Measurements from ENCODE around the gene IL5.

Gene IL5

DNA sequence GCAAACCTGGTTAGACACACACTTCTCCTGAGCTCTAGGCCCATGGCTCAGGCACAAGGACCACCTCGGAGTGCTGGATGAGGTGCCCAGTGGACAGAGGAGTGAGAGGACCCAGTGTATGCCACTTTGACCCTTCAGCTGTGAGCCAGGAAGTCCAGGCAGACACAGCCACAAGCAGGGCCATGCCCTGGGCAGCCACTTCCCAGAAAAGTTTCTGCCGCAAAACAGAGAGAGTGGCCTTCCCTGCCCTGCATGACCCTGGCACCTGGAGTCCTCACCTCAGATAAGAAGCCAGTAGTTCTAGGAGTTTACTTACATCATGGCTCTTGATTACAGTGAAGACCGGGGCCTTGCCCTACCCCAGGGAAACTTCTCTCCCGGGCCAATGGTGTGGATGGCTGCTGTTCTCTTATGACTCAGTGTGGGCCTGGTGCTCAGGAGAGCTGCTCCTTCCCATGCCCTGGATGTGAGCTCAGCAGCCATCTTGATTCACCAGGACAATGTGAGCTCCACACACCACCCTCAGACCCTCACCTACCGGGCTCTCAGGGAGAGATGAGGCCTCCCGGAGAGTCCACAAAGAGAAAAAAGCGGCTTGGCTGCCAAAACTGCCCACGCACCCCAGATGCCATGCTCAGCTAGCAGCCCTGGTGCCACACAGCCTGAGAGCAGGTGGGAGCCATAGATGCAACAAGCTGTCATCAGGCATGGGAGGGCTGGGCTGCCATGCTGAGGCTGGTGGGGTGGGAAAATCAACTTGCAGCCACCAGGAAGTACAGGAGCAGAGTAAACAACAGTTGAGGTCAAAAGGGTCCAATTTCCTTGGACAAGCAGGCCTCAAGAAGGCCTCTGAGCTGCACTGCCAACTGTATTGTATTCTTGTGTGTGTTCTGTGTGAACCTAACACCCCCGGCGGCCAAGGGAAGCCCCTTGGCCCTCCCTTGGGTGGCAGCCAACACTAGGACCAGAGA lies 41.1 kb downstream of the IL5 start:
- H3K27me3 ChIP-seq (ENCODE audit: control insufficient read depth, insufficient read depth, low read length) = no peaks in the 10 kb centered on the region
- peaks cover 92% of the 10 kb centered on the region for H3K4me1 ChIP-seq (ENCODE audit: control insufficient read depth, insufficient read depth, low read length)
- no peak overlapping the region for H3K4me3 ChIP-seq (ENCODE audit: low read length)
- H3K9ac ChIP-seq (ENCODE audit: low read length) = peak overlapping the region; percentile 56
- H3K36me3 ChIP-seq (ENCODE audit: control insufficient read depth, insufficient read depth, low read length) = no peaks in the 10 kb centered on the region
- H3K9me3 ChIP-seq (ENCODE audit: control insufficient read depth, low read length) = no peaks in the 10 kb centered on the region

DNA sequence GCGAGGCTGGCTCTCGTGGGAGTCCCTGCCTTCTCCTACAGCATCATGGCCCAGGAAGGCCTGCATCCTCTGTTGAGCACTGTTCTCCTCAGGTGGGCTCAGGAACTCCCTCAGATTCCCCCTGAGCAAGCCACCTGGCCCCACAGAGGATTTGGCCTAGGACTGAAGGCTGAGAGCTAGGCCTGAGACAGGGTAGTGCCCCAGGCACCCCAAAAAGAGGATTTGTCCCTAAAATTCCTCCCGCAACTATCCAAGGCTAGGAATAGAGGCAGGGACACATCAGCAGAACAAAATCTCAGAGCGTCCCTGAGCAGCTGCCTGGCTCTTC lies 41.7 kb downstream of the IL5 start:
- Histone ChIP-seq H3K27me3 (ENCODE audit: control insufficient read depth, insufficient read depth, low read length) (no peaks in the 10 kb centered on the region), H3K9ac (ENCODE audit: low read length) (peak overlapping the region; percentile 56), H3K36me3 (ENCODE audit: control insufficient read depth, insufficient read depth, low read length) (no peaks in the 10 kb centered on the region), H3K4me3 (ENCODE audit: low read length) (no peak overlapping the region), H3K9me3 (ENCODE audit: control insufficient read depth, low read length) (no peaks in the 10 kb centered on the region), H3K4me1 (ENCODE audit: control insufficient read depth, insufficient read depth, low read length) (peaks cover 94% of the 10 kb centered on the region)

DNA sequence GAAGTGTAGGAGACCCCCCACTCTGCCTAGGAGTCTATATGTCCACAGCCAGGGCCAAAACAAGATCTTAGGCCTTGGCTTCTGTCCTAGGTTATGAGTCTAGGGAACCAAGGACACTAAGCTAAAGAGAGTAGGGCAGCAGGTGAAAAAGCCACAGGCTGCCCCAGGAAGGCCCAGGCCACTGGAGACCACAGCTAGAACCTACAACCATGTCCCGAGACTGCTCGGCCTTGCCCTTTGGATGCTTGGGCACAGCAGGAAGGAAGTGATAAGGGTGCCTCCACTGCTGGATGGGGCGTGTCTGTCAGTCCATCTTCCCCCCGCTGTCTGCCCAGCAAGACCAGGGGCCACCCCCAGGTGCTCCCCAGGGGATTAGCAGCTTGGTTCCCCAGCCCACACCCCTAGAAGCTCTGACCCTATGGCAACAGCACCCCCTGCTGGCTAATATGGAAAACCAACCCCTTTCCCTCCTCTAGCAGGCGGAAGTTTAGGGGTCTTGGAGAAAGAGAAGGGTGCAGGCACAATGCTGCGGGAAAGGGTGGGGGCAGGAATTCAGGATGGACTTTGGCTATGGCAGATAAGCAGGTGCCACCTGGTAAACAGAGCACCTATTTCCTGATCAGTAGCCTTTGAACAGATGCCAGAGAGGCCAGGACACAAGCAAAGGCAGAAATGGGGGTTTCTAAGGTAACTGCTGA lies 42.2 kb downstream of the IL5 start:
- no peaks in the 10 kb centered on the region for H3K27me3 ChIP-seq (ENCODE audit: control insufficient read depth, insufficient read depth, low read length)
- H3K9me3 ChIP-seq (ENCODE audit: control insufficient read depth, low read length) = no peaks in the 10 kb centered on the region
- H3K9ac ChIP-seq (ENCODE audit: low read length) = peak overlapping the region; percentile 56
- H3K36me3 ChIP-seq (ENCODE audit: control insufficient read depth, insufficient read depth, low read length) = no peaks in the 10 kb centered on the region
- H3K4me1 ChIP-seq (ENCODE audit: control insufficient read depth, insufficient read depth, low read length) = peaks cover 88% of the 10 kb centered on the region
- no peak overlapping the region for H3K4me3 ChIP-seq (ENCODE audit: low read length)

DNA sequence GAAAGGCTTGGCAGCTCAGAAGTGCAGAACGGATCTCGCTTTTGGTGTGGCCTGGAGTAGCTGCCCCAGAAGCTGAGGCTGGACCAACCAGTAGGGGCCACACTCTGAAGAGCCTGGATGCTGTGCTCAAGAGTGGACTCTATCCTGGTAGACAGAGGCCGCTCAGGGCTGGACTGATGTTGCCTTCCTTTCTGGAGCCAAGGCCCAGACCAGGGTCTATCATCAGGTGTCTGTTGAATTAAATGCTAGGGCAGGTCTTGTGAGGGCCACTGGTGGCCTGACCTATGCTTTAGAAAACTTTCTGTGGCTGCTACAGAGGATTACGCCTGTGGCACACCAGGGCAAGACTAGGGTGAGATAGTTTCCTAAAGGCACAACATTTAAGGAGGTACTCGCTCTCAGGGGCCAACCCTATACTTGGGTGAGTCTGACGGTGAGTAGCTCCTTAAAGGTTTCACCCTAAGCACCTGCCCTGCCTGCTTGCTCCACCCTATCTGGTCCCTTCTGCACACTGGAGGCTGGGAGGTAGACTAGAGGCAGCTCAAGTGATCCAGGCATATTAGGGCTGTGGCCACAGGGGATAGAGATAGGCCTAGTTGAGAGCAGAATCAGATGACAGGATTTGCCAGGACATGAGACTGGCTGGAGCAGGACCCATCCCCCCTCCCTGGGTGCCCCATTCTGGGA lies 42.9 kb downstream of the IL5 start:
- Histone ChIP-seq H3K4me1 (ENCODE audit: control insufficient read depth, insufficient read depth, low read length) (peaks cover 86% of the 10 kb centered on the region), H3K9me3 (ENCODE audit: control insufficient read depth, low read length) (no peaks in the 10 kb centered on the region), H3K27me3 (ENCODE audit: control insufficient read depth, insufficient read depth, low read length) (no peaks in the 10 kb centered on the region), H3K4me3 (ENCODE audit: low read length) (no peak overlapping the region), H3K9ac (ENCODE audit: low read length) (peak overlapping the region; percentile 56), H3K36me3 (ENCODE audit: control insufficient read depth, insufficient read depth, low read length) (no peaks in the 10 kb centered on the region)

DNA sequence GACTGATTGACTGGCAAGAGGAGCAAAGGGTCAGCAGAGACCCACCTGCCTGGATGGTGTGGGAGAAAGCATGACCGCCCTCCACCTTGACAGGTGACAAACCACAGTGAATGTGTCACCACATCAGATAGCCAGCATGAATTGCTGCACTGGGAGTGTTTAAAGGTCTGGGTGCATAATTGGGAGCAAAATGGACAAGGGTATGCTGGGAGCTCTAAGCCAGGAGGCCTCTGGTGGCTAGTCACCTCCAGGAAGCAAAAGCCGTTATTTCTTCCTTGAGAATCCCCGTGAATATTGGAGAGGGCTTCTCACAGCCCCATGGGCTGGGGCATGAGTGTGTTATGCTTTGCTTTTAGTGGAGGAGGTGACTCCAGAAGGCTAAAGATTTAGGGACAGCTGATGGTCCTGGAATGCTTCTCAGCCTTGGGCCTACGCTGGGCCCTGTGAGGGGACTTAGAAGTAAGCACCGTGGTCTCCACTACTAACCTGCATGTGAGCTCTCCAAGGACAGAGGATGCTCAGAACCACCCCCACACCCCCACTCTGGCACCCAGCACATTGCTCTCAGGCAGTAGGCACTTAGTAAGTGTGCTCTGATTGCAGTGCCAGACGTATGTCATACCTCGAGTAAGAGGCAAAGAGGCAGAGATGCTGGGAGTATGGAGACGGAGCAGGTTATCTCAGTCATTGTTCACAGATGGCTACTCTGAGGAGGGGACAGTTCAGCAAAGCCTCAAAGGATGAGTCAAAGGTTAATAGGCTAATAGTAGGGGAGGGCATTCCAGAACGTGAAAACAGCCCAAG lies 43.7 kb downstream of the IL5 start:
- Histone ChIP-seq H3K36me3 (ENCODE audit: control insufficient read depth, insufficient read depth, low read length) (no peaks in the 10 kb centered on the region), H3K4me1 (ENCODE audit: control insufficient read depth, insufficient read depth, low read length) (peaks cover 86% of the 10 kb centered on the region), H3K27me3 (ENCODE audit: control insufficient read depth, insufficient read depth, low read length) (no peaks in the 10 kb centered on the region), H3K4me3 (ENCODE audit: low read length) (no peak overlapping the region), H3K9me3 (ENCODE audit: control insufficient read depth, low read length) (no peaks in the 10 kb centered on the region), H3K9ac (ENCODE audit: low read length) (peak overlapping the region; percentile 56)

DNA sequence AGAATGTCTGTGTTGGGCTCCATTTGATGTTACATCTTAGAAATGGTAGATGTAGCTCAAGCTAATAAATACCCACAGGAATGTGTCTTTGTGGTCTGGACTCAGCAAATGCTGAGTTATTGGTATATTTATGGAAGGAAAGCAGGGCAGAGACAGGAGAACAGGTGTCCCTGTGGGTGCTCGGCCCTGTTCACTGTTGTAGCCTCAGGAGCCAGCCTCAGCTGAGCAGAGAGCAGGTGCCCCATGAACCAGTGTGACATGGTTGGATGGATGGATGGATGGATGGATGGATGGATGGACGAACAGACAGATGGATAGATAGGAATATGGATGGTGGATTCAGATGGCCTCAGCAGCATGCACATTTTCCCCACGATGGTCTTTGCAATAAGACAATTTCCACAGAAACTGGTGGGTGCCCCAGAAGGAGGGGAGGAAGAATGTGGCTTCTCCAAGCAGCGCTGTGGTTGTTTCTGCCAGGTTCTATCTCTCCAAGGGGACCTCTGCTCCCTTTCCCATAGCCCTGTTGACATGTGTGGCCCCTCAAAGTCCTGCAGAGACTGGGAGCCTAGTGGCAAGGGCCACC lies 44.5 kb downstream of the IL5 start:
- Histone ChIP-seq H3K4me1 (ENCODE audit: control insufficient read depth, insufficient read depth, low read length) (peaks cover 78% of the 10 kb centered on the region), H3K9ac (ENCODE audit: low read length) (no peak overlapping the region), H3K27me3 (ENCODE audit: control insufficient read depth, insufficient read depth, low read length) (no peaks in the 10 kb centered on the region), H3K36me3 (ENCODE audit: control insufficient read depth, insufficient read depth, low read length) (no peaks in the 10 kb centered on the region), H3K4me3 (ENCODE audit: low read length) (no peak overlapping the region), H3K9me3 (ENCODE audit: control insufficient read depth, low read length) (no peaks in the 10 kb centered on the region)

DNA sequence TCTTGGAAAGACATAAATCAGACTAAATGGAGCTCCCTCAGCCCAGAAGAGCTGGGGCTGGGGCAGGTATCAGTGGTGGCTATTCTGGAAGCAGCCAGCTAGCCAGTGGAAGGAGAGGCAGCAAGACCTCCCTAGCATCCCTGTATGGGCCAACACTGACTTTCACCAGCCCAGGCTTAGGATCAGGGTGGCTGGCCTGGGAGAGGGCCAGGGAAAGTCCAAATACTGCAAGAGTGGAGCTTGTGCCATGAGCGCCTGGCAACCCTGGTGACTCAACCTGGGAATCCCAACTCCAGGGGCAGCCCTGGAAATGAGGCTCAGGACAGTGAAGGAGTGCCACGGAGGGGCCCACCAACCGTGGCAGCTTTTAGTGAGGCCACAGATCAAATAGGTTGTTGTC lies 45.2 kb downstream of the IL5 start:
- H3K4me1 ChIP-seq (ENCODE audit: control insufficient read depth, insufficient read depth, low read length) = peaks cover 72% of the 10 kb centered on the region
- peak overlapping the region; percentile 79 for H3K4me3 ChIP-seq (ENCODE audit: low read length)
- H3K36me3 ChIP-seq (ENCODE audit: control insufficient read depth, insufficient read depth, low read length) = no peaks in the 10 kb centered on the region
- H3K9me3 ChIP-seq (ENCODE audit: control insufficient read depth, low read length) = no peaks in the 10 kb centered on the region
- H3K9ac ChIP-seq (ENCODE audit: low read length) = no peak overlapping the region
- H3K27me3 ChIP-seq (ENCODE audit: control insufficient read depth, insufficient read depth, low read length) = no peaks in the 10 kb centered on the region

DNA sequence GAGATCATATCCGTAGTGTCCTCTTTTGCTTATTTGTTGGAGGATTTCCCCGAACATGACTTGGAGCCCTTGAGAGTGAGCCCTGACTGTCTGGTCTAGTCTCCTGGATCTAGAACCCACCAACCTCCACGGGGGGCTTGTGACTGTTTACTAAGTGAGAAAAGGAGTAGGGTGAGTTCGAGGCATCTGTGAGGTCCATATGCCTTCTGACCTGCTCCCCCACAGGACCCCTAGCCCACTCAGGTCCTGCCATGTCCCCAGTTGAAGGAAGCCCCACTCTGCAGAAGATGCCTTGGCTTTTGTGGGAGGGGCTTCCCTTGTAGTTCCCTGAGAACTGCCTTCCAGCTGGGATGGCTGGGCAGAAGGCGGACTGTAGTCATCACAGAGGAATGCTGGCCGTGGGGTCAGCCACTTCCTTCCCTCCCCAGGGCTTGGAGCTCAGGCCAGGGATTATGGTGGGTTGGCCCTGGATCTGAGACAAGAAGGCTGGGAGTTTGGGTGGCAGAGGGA lies 45.8 kb downstream of the IL5 start:
- no peaks in the 10 kb centered on the region for H3K9me3 ChIP-seq (ENCODE audit: control insufficient read depth, low read length)
- H3K9ac ChIP-seq (ENCODE audit: low read length) = peak overlapping the region; percentile 82
- H3K36me3 ChIP-seq (ENCODE audit: control insufficient read depth, insufficient read depth, low read length) = no peaks in the 10 kb centered on the region
- H3K4me3 ChIP-seq (ENCODE audit: low read length) = peak overlapping the region; percentile 79
- H3K27me3 ChIP-seq (ENCODE audit: control insufficient read depth, insufficient read depth, low read length) = no peaks in the 10 kb centered on the region
- H3K4me1 ChIP-seq (ENCODE audit: control insufficient read depth, insufficient read depth, low read length) = peaks cover 66% of the 10 kb centered on the region

DNA sequence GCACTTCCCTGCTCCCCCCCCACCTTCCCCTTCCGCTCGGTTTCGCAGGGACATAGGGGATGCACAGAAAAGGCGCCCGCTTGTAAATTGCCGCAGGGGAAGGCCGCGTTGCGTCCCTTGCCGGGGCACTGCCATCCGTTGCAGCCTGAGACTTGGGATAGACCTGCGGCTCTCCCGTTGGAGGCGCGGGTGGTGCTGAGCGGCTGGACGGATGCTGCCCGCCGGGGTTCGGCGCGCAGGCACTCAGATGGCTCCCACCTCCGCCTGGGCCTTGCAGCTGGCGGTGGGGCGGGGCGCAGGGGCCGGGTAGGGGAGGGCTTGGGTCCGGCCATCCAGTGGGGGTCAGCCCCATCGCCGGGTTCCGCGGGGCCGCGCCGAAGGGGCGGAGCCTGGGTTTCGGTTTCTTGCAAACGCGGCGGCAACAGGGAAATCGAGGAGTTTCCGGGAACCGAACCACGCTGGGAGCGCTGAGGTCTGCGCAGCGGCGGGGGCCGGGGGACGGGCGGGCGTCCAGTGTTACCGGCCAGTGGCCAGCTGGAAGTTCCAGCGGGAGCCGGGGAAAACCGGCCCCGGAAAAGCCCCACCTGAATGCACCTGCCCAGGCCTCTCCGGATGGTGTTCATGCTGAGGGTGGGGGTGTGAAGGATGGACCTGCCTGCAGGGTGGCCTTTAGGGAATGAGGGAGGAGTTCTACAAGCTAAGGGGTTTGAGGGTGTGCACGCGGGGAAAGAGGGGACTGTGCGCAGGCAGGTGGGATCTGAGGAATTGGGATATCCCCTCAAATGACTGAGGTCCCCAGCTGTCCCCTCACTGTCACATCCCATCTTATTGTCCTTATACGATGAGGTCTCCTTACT lies 46.5 kb downstream of the IL5 start:
- H3K9me3 ChIP-seq (ENCODE audit: control insufficient read depth, low read length) = no peaks in the 10 kb centered on the region
- peaks cover 65% of the 10 kb centered on the region for H3K4me1 ChIP-seq (ENCODE audit: control insufficient read depth, insufficient read depth, low read length)
- H3K4me3 ChIP-seq (ENCODE audit: low read length) = peak overlapping the region; percentile 79
- peak overlapping the region; percentile 82 for H3K9ac ChIP-seq (ENCODE audit: low read length)
- H3K27me3 ChIP-seq (ENCODE audit: control insufficient read depth, insufficient read depth, low read length) = no peaks in the 10 kb centered on the region
- no peaks in the 10 kb centered on the region for H3K36me3 ChIP-seq (ENCODE audit: control insufficient read depth, insufficient read depth, low read length)

DNA sequence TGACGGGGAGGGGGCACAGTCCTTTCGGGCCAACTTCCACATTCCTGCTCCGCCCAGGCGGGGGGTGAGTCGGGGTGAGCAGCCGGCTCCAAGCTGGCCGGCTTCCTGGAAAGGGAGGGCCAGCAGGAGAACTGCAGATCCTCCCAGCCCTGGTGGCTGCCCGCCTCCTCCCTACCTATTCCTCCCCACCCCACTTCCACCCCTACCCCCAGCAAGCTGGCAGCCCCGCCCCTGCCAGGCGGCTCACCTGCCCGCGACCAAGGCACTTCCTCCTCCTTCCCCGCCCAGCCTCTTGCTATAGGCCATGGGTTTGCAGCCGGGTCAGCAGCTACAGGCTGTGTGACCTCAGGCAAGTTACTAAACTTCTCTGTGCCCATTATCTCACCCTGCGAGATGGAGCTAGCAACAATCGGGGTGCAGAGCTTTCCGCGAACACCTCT lies 47.1 kb downstream of the IL5 start:
- Histone ChIP-seq H3K36me3 (ENCODE audit: control insufficient read depth, insufficient read depth, low read length) (no peaks in the 10 kb centered on the region), H3K4me3 (ENCODE audit: low read length) (peak overlapping the region; percentile 79), H3K27me3 (ENCODE audit: control insufficient read depth, insufficient read depth, low read length) (no peaks in the 10 kb centered on the region), H3K9me3 (ENCODE audit: control insufficient read depth, low read length) (no peaks in the 10 kb centered on the region), H3K9ac (ENCODE audit: low read length) (peak overlapping the region; percentile 82), H3K4me1 (ENCODE audit: control insufficient read depth, insufficient read depth, low read length) (peaks cover 65% of the 10 kb centered on the region)
